ENCODE data around the gene LMTK2.

The LMTK2 gene

GRCh38 chr7:98223351-98223897, 116.8 kb downstream of the LMTK2 start:
- FAIRE-seq = no peak
- no peak for TF ChIP-seq POLR2A (IDR thresholded peaks at IDR 0.05; ENCODE audit: low read depth, low read length)

GRCh38 chr7:98223898-98224700, 117.4 kb downstream of the LMTK2 start:
- FAIRE-seq (no peak), DNase-seq (ENCODE audit: insufficient read length, low spot score) (no peak)
- no peak for TF ChIP-seq POLR2A (IDR thresholded peaks at IDR 0.05; ENCODE audit: low read depth, low read length)

More at GRCh38 chr7:98223351-98223897, 116.8 kb downstream of the LMTK2 start:
- DNase-seq (ENCODE audit: insufficient read length, low spot score) = no peak

- no peak for FAIRE-seq
- TF ChIP-seq POLR2A (IDR thresholded peaks at IDR 0.05; ENCODE audit: low read depth, low read length) = no peak
- no peak for DNase-seq (ENCODE audit: insufficient read length, low spot score)
Measured at GRCh38 chr7:98224701-98225181, 118.1 kb downstream of the LMTK2 start.

GRCh38 chr7:98225913-98226614, 119.4 kb downstream of the LMTK2 start:
- no peak for TF ChIP-seq POLR2A (IDR thresholded peaks at IDR 0.05; ENCODE audit: low read depth, low read length)
- FAIRE-seq (no peak), DNase-seq (ENCODE audit: insufficient read length, low spot score) (no peak)

- no peak for TF ChIP-seq POLR2A (IDR thresholded peaks at IDR 0.05; ENCODE audit: low read depth, low read length)
- DNase-seq (ENCODE audit: insufficient read length, low spot score) (no peak), FAIRE-seq (no peak)
Measured at GRCh38 chr7:98227939-98228338, 121.3 kb downstream of the LMTK2 start.

GRCh38 chr7:98228801-98229200, 122.1 kb downstream of the LMTK2 start:
- FAIRE-seq (no peak), DNase-seq (ENCODE audit: insufficient read length, low spot score) (no peak)
- no peak for TF ChIP-seq POLR2A (IDR thresholded peaks at IDR 0.05; ENCODE audit: low read depth, low read length)

GRCh38 chr7:98229441-98229840, 122.8 kb downstream of the LMTK2 start:
- DNase-seq (ENCODE audit: insufficient read length, low spot score) (no peak), FAIRE-seq (no peak)
- TF ChIP-seq POLR2A (IDR thresholded peaks at IDR 0.05; ENCODE audit: low read depth, low read length) = no peak

- no peak for DNase-seq (ENCODE audit: insufficient read length, low spot score)
- TF ChIP-seq POLR2A (IDR thresholded peaks at IDR 0.05; ENCODE audit: low read depth, low read length) = no peak
- no peak for FAIRE-seq
Measured at GRCh38 chr7:98229991-98230745, 123.5 kb downstream of the LMTK2 start.

GRCh38 chr7:98230746-98231471, 124.2 kb downstream of the LMTK2 start:
- no peak for FAIRE-seq

GRCh38 chr7:98231493-98232262, 125.0 kb downstream of the LMTK2 start:
- FAIRE-seq = no peak
- DNase-seq (ENCODE audit: insufficient read length, low spot score) = no peak
- TF ChIP-seq POLR2A (IDR thresholded peaks at IDR 0.05; ENCODE audit: low read depth, low read length) = no peak

More at GRCh38 chr7:98230746-98231471, 124.2 kb downstream of the LMTK2 start:
- TF ChIP-seq POLR2A (IDR thresholded peaks at IDR 0.05; ENCODE audit: low read depth, low read length) = no peak
- no peak for DNase-seq (ENCODE audit: insufficient read length, low spot score)

GRCh38 chr7:98232263-98232585, 125.6 kb downstream of the LMTK2 start:
- DNase-seq (ENCODE audit: insufficient read length, low spot score) (no peak), FAIRE-seq (no peak)
- no peak for TF ChIP-seq POLR2A (IDR thresholded peaks at IDR 0.05; ENCODE audit: low read depth, low read length)

- no peak for TF ChIP-seq POLR2A (IDR thresholded peaks at IDR 0.05; ENCODE audit: low read depth, low read length)
- FAIRE-seq (no peak), DNase-seq (ENCODE audit: insufficient read length, low spot score) (no peak)
Measured at GRCh38 chr7:98232799-98233198, 126.1 kb downstream of the LMTK2 start.

All from H54 (cell line).